ENCODE data around the gene ARPC2. TPM values are rescaled to one million over a fixed set of nuclear protein-coding genes. Genes with fewer than 3 reads are reported as not detected.

ARPC2 gene
- total and polyA plus RNA-seq, 2 of the 13 experiments (the other 11 are each of a cell fraction or from before 2014, with no cell fraction given) = 168 to 303 TPM

GRCh38 chr2:218291318-218292047 is 74.5 kb downstream of the ARPC2 start (continued):
- TF ChIP-seq HNF1A (IDR thresholded peaks at IDR 0.05; ENCODE audit: low read depth) (no peak), HNF1A (CRISPR knock-in tag; IDR thresholded peaks at IDR 0.05; ENCODE audit: borderline replicate concordance) (no peak), ZNF292 (CRISPR knock-in tag; IDR thresholded peaks at IDR 0.05; ENCODE audit: borderline replicate concordance, low read depth) (no peak), ZNF513 (CRISPR knock-in tag; conservative IDR thresholded peaks at IDR 0.05) (no peak), HOXA7 (CRISPR knock-in tag; IDR thresholded peaks at IDR 0.05) (no peak), JUN (CRISPR knock-in tag; IDR thresholded peaks at IDR 0.05) (no peak), GLI4 (CRISPR knock-in tag; IDR thresholded peaks at IDR 0.05; ENCODE audit: borderline replicate concordance) (no peak), ZBTB10 (CRISPR knock-in tag; IDR thresholded peaks at IDR 0.05; ENCODE audit: borderline replicate concordance) (no peak), GMEB1 (CRISPR knock-in tag; IDR thresholded peaks at IDR 0.05; ENCODE audit: borderline replicate concordance) (no peak), FOXM1 (CRISPR knock-in tag; IDR thresholded peaks at IDR 0.05) (no peak), EZH2 (conservative IDR thresholded peaks at IDR 0.05; ENCODE audit: low read depth, low read length) (no peak), KAT2B (IDR thresholded peaks at IDR 0.05; ENCODE audit: borderline replicate concordance, low read depth, low read length) (no peak), ETV5 (CRISPR knock-in tag; IDR thresholded peaks at IDR 0.05; ENCODE audit: borderline replicate concordance) (no peak; the same call in 1 of the 2 replicates), ZNF782 (CRISPR knock-in tag; IDR thresholded peaks at IDR 0.05; ENCODE audit: borderline replicate concordance) (no peak), MXD4 (CRISPR knock-in tag; IDR thresholded peaks at IDR 0.05) (no peak), ZSCAN31 (CRISPR knock-in tag; IDR thresholded peaks at IDR 0.05; ENCODE audit: low read depth) (no peak; the same call in 1 of the 2 replicates), ZNF792 (CRISPR knock-in tag; IDR thresholded peaks at IDR 0.05) (no peak), MTF2 (CRISPR knock-in tag; IDR thresholded peaks at IDR 0.05; ENCODE audit: borderline replicate concordance) (0 out of 2 replicates have a peak, but pooled peaks have one; percentile 2), RNF2 (conservative IDR thresholded peaks at IDR 0.05; ENCODE audit: low read depth) (no peak)
